Prostate gland (tissue), 2 donors: ENCODE results near the gene XYLT2.

Experiments
- CTCF ChIP-seq, 4 experiments: fragments of 200-600 bp in 2 of 4; fragments of 450-650 bp in 2 of 4; sonication (generic) in 2 of 4; IDR thresholded peaks; 1 replicate in 3 of 4; 2 replicates in 1 of 4; pipeline ENCODE4 v1.5.1; 2016 to 2019; ENCODE audit warnings: antibody characterized with exemption in 4 of 4, mild to moderate bottlenecking in 2 of 4, moderate library complexity in 2 of 4
- POLR2A ChIP-seq: fragments of 450-650 bp; IDR thresholded peaks from one replicate; pipeline ENCODE4 v1.6.1; 2016; ENCODE audit warnings: antibody characterized with exemption, mild to moderate bottlenecking

- no peak for TF ChIP-seq POLR2A
- TF ChIP-seq CTCF (IDR thresholded peaks at IDR 0.05): no peak
Measured at GRCh38 chr17:50350733-50351132, 4.8 kb downstream of the XYLT2 start.
